H1 (cell line): Measurements from ENCODE around the gene SLC25A30. TPM values are rescaled to one million over a fixed set of nuclear protein-coding genes. Genes with fewer than 3 reads are reported as not detected.

Experiments
- ATF3 ChIP-seq: IDR thresholded peaks from 2 replicates; pipeline ENCODE4 v1.6.1; 2011; ENCODE audit warnings: low read depth, mild to moderate bottlenecking, low read length; ENCODE audit not compliant: insufficient read depth
- CHD7 ChIP-seq: fragments of 300-600 bp; sonication (generic); IDR thresholded peaks from 2 replicates; pipeline ENCODE4 v1.7.1; 2012; ENCODE audit warnings: low read length, moderate library complexity, mild to moderate bottlenecking, inconsistent platforms; ENCODE audit not compliant: insufficient replicate concordance
- E2F6 ChIP-seq: IDR thresholded peaks from 2 replicates; pipeline ENCODE4 v1.6.1; 2012; ENCODE audit warnings: inconsistent platforms
- RBBP5 ChIP-seq: IDR thresholded peaks from 2 replicates; pipeline ENCODE4 v1.7.1; 2012; ENCODE audit warnings: low read depth, mild to moderate bottlenecking, inconsistent platforms, low read length, moderate library complexity, borderline replicate concordance
- SIN3A ChIP-seq, 2 experiments: IDR thresholded peaks in 1 of 2; conservative IDR thresholded peaks in 1 of 2; 2 replicates each; pipeline ENCODE4 v1.6.1; 2011 to 2012; ENCODE audit warnings: low read length in 2 of 2, improper control_type of control experiment in 1 of 2, low read depth in 1 of 2, mild to moderate bottlenecking in 1 of 2
- SIRT6 ChIP-seq: IDR thresholded peaks from one replicate; pipeline ENCODE4 v1.7.1; 2012; ENCODE audit warnings: low read length, inconsistent platforms
- SP1 ChIP-seq: IDR thresholded peaks from 2 replicates; pipeline ENCODE4 v1.6.1; 2011; ENCODE audit warnings: low read depth, low read length
- SP2 ChIP-seq: IDR thresholded peaks from 2 replicates; pipeline ENCODE4 v1.6.1; 2012; ENCODE audit warnings: mild to moderate bottlenecking, low read length, inconsistent platforms
- TBP ChIP-seq: IDR thresholded peaks from 2 replicates; pipeline ENCODE4 v1.6.1; 2011; ENCODE audit warnings: low read depth, low read length, improper control_type of control experiment
- polyA plus RNA-seq, 7 experiments: library from polyadenylated mRNA; depleted of rRNA in 3 of 7; stranded (reverse) in 5 of 7; unstranded in 2 of 7; fragments of >200 nt in 5 of 7; fragments of 200-250 nt in 2 of 7; gene quantifications; 1 replicate in 5 of 7; 2 replicates in 1 of 7; 4 replicates in 1 of 7; pipeline versions ENCODE4 v1.2.1 to v1.2.3, GENCODE V29; 2011 to 2013; ENCODE audit warnings: missing spikeins in 2 of 7, mixed read lengths in 2 of 7
- total RNA-seq: library from RNA; stranded (reverse); fragmentation: NEBNext Ultra II Directional; extraction: Animal tissue kit (Norgen Biotek cat#: 25700); gene quantifications from 2 replicates; pipeline ENCODE4 v1.2.1, GENCODE V29; 2021

SLC25A30 gene
- total and polyA plus RNA-seq, 2 of the 8 experiments (the other 6 are each of a cell fraction or from before 2014, with no cell fraction given): 2.1 to 8.7 TPM

- no peak for TF ChIP-seq CHD7
- TF ChIP-seq SIN3A (conservative IDR thresholded peaks at IDR 0.05 in 1 of 2, IDR thresholded peaks at IDR 0.05 in 1 of 2; ENCODE audit: low read depth in 1 of 2, low read length in 2 of 2): no peak
- no peak for TF ChIP-seq SIRT6
- no peak for TF ChIP-seq E2F6
- TF ChIP-seq RBBP5: no peak
- no peak for TF ChIP-seq ATF3
- TF ChIP-seq SP2: no peak
- TF ChIP-seq TBP: no peak
- TF ChIP-seq SP1: no peak
- TF ChIP-seq, all 59 proteins: peak for 0
Measured at GRCh38 chr13:45446181-45446580, 28.0 kb upstream of the SLC25A30 start (continued).
